GM18502 (cell line): ENCODE results near the gene ACAP3.
"Not testable (repeated sequence)": the region's sequence is repeated elsewhere in the genome, so short reads cannot be mapped to it uniquely, and the experiment has no call there.

Source experiments
- ATAC-seq: cut with Tn5 transposase; IDR thresholded peaks from one replicate; pipeline ENCODE4 v1.9.1; 2021; ENCODE audit warnings: mild to moderate bottlenecking; ENCODE audit not compliant: unreplicated experiment, poor library complexity

ACAP3 gene

GRCh38 chr1:1253972-1254666 lies 53.6 kb downstream of the ACAP3 start:
- no peak for ATAC-seq

GRCh38 chr1:1253314-1253713 lies 54.4 kb downstream of the ACAP3 start:
- ATAC-seq: no peak

- ATAC-seq: no peak
These were observed 56.9 kb downstream of the ACAP3 start for GRCh38 chr1:1250786-1251284.

GRCh38 chr1:1248009-1248913 lies 59.5 kb downstream of the ACAP3 start:
- not testable (repeated sequence) for ATAC-seq

- ATAC-seq: no peak
These were observed 60.3 kb downstream of the ACAP3 start for GRCh38 chr1:1247341-1247913.

GRCh38 chr1:1246577-1247340 lies 61.0 kb downstream of the ACAP3 start, which contains the start of gene C1QTNF12:
C1QTNF12 (minus strand) TSS chr1:1246722; CDS start chr1:1246690, 32 bp downstream.
- ATAC-seq: no peak

GRCh38 chr1:1245817-1246576 lies 61.7 kb downstream of the ACAP3 start:
- no peak for ATAC-seq

- ATAC-seq: no peak
These were observed 62.4 kb downstream of the ACAP3 start for GRCh38 chr1:1245178-1245816.

GRCh38 chr1:1244192-1244811 lies 63.4 kb downstream of the ACAP3 start:
- ATAC-seq: no peak

GRCh38 chr1:1243807-1244191 lies 63.9 kb downstream of the ACAP3 start:
- no peak for ATAC-seq

- no peak for ATAC-seq
These were observed 64.5 kb downstream of the ACAP3 start for GRCh38 chr1:1243266-1243660.

GRCh38 chr1:1242461-1243265 lies 65.1 kb downstream of the ACAP3 start:
- ATAC-seq: no peak
